Thymus (tissue), 14 donors: ENCODE results near the gene TEX53. TPM values are rescaled to one million over a fixed set of nuclear protein-coding genes. Genes with fewer than 3 reads are reported as not detected.

Source experiments
- DNase-seq, 9 donors: peaks; one replicate each; pipeline ENCODE4 v3.0.0-alpha.2; 2013; ENCODE audit warnings: low spot score in 9 of 9, low read depth in 6 of 9, missing footprints in 1 of 9
- H3K27ac ChIP-seq, 2 donors: one replicate each; pipeline ENCODE4 v1.5.1; 2013; ENCODE audit warnings: control low read depth in 1 of 2, low read depth in 1 of 2, low read length in 1 of 2, mild to moderate bottlenecking in 1 of 2, moderate library complexity in 1 of 2
- H3K27me3 ChIP-seq, 2 donors: one replicate each; pipeline ENCODE4 v1.5.1; 2013; ENCODE audit warnings: low read length in 1 of 2; ENCODE audit not compliant: control insufficient read depth in 2 of 2, insufficient read depth in 1 of 2
- H3K36me3 ChIP-seq, 2 donors: one replicate each; pipeline ENCODE4 v1.5.1; 2013; ENCODE audit warnings: low read length in 1 of 2, mild to moderate bottlenecking in 1 of 2, moderate library complexity in 1 of 2; ENCODE audit not compliant: control insufficient read depth in 2 of 2, insufficient read depth in 2 of 2
- H3K4me1 ChIP-seq, 2 donors: one replicate each; pipeline ENCODE4 v1.5.1; 2013; ENCODE audit warnings: low read length in 2 of 2; ENCODE audit not compliant: control insufficient read depth in 2 of 2, insufficient read depth in 2 of 2
- H3K4me3 ChIP-seq, 2 donors: one replicate each; pipeline ENCODE4 v1.5.1; 2013; ENCODE audit warnings: low read length in 2 of 2, control low read depth in 1 of 2, mild to moderate bottlenecking in 1 of 2
- H3K9me3 ChIP-seq, 2 donors: one replicate each; pipeline ENCODE4 v1.5.1; 2013; ENCODE audit warnings: low read length in 1 of 2, mild to moderate bottlenecking in 1 of 2; ENCODE audit not compliant: control insufficient read depth in 2 of 2, insufficient read depth in 1 of 2
- WGBS: extraction: QIAGEN DNeasy Blood & Tissue Kit; methylation state at CpG from one replicate; pipeline ENCODE4 v1.1.7; 2013; 5-methylcytosine and 5-hydroxymethylcytosine counted together
- long read RNA-seq, 10 donors: transcript quantifications; one replicate each; lab custom pipeline, GENCODE V29; 2026
- polyA plus RNA-seq: library from polyadenylated mRNA; stranded (reverse); fragments of 200-250 nt; gene quantifications from one replicate; pipeline ENCODE4 v1.2.3, GENCODE V29; 2013
- total RNA-seq: library from RNA; stranded (reverse); fragments of 120-200 nt; gene quantifications from one replicate; pipeline ENCODE4 v1.2.4, GENCODE V29; 2013
- donor health status: healthy.

TEX53 gene
- not detected for total RNA-seq
- not detected for polyA plus RNA-seq
- long read RNA-seq, donor 1 = 0 reads
- long read RNA-seq, donor 2 = 0 reads
- long read RNA-seq, donor 3 = 0 reads
- long read RNA-seq, donor 4 = 0 reads
- long read RNA-seq, donor 5 = 0 reads
- long read RNA-seq, donor 6 = 0 reads
- long read RNA-seq, donor 7 = 0 reads
- long read RNA-seq, donor 8 = 0 reads
- long read RNA-seq, donor 9 = 0 reads
- long read RNA-seq, donor 10 = 0 reads

GRCh38 chr9:114657705-114658104 lies at the start of gene TEX53:
TSS of gene TEX53 (minus strand) at chr9:114657805. CDS start at chr9:114657774, 31 bp downstream.
- Histone ChIP-seq H3K27me3 (peaks cover 0 to 3% of the 10 kb centered on the region in 2 donors), H3K27ac (no peak within 1 kb of the TSS), H3K4me1 (peaks cover 0 to 7% of the 10 kb centered on the region in 2 donors), H3K36me3 (no peaks in the 10 kb centered on the region), H3K4me3 (no peak within 1 kb of the TSS), H3K9me3 (no peaks in the 10 kb centered on the region)
- DNase-seq = no peak
- 99% methylated on average over 6 of the region's 6 CpGs for WGBS

DNA sequence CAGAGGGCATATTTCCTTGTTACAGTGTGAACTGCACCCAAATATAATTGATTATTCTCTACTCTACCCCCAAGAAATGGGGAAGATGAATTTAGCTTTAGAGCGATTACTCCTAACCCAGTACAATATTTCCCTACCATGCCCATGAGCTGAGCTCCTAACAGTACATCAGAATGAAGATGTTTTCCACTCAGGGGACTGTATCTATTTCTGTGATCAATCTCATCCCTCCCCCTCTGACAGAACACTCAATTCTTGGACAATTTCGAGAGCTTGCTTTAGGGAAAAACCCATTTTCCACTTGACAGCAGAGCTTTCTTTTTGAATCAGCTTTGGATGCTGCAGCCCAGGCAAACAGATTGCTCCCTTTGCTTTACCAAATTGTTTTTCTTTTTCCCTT lies 49.1 kb upstream of the TEX53 start:
- no peaks in the 10 kb centered on the region for H3K27me3 ChIP-seq
- H3K4me1 ChIP-seq = no peaks in the 10 kb centered on the region
- no peak overlapping the region for H3K4me3 ChIP-seq
- H3K27ac ChIP-seq = no peak overlapping the region
- no peaks in the 10 kb centered on the region for H3K36me3 ChIP-seq
- H3K9me3 ChIP-seq = no peaks in the 10 kb centered on the region
- DNase-seq = no peak
- WGBS = 92% methylated on average over 2 of the region's 2 CpGs

GRCh38 chr9:114701988-114702387 lies 44.4 kb upstream of the TEX53 start:
- no peak for DNase-seq
- H3K4me1 ChIP-seq = no peaks in the 10 kb centered on the region
- H3K4me3 ChIP-seq = no peak overlapping the region
- no peak overlapping the region for H3K27ac ChIP-seq
- no peaks in the 10 kb centered on the region for H3K27me3 ChIP-seq
- H3K9me3 ChIP-seq = no peaks in the 10 kb centered on the region
- H3K36me3 ChIP-seq = no peaks in the 10 kb centered on the region

- 95% methylated on average over 4 of the region's 4 CpGs for WGBS
- no peak for DNase-seq
- no peak overlapping the region for H3K27ac ChIP-seq
These were observed 40.3 kb upstream of the TEX53 start for GRCh38 chr9:114697951-114698351.

GRCh38 chr9:114696814-114697544 lies 39.4 kb upstream of the TEX53 start:
- H3K9me3 ChIP-seq = no peaks in the 10 kb centered on the region
- H3K27me3 ChIP-seq = no peaks in the 10 kb centered on the region
- no peaks in the 10 kb centered on the region for H3K36me3 ChIP-seq
- WGBS = 80% methylated on average over 7 of the region's 7 CpGs
- no peak overlapping the region for H3K4me3 ChIP-seq
- DNase-seq = no peak
- H3K27ac ChIP-seq = no peak overlapping the region
- H3K4me1 ChIP-seq = no peaks in the 10 kb centered on the region

More at GRCh38 chr9:114697951-114698351, 40.3 kb upstream of the TEX53 start:
- Histone ChIP-seq H3K36me3 (no peaks in the 10 kb centered on the region), H3K9me3 (no peaks in the 10 kb centered on the region), H3K4me3 (no peak overlapping the region), H3K4me1 (no peaks in the 10 kb centered on the region), H3K27me3 (no peaks in the 10 kb centered on the region)

- Histone ChIP-seq H3K4me3 (no peak overlapping the region), H3K27ac (no peak overlapping the region), H3K36me3 (no peaks in the 10 kb centered on the region), H3K27me3 (no peaks in the 10 kb centered on the region), H3K4me1 (no peaks in the 10 kb centered on the region), H3K9me3 (no peaks in the 10 kb centered on the region)
- DNase-seq = no peak
- 93% methylated on average over 2 of the region's 2 CpGs for WGBS
These were observed 38.3 kb upstream of the TEX53 start for GRCh38 chr9:114695948-114696347.

- H3K27me3 ChIP-seq = no peaks in the 10 kb centered on the region
- H3K27ac ChIP-seq = no peak overlapping the region
- WGBS = 96% methylated on average over 6 of the region's 6 CpGs
- no peak overlapping the region for H3K4me3 ChIP-seq
- DNase-seq = no peak
- H3K36me3 ChIP-seq = no peaks in the 10 kb centered on the region
- no peaks in the 10 kb centered on the region for H3K9me3 ChIP-seq
- H3K4me1 ChIP-seq = no peaks in the 10 kb centered on the region
These were observed 37.2 kb upstream of the TEX53 start for GRCh38 chr9:114694719-114695269.

DNA sequence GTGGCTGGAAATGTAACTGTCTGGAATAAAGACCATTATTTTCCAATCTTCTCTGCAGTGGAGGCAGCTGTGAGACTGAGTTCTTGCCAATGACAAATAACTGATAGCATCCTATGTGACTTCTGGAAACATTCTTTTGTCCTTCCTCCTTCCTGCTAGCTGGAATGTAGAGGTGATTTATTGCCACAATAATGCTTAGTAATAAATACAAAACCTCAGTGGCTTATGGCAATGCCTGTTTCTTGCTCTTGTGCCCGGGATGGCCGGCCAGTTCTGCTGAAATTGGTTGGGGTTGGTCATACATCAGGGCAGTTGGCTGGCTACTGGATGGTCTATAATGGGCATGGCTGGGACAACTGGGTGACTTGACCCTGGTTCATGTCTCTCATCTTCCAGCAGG lies 36.5 kb upstream of the TEX53 start:
- Histone ChIP-seq H3K9me3 (no peaks in the 10 kb centered on the region), H3K4me1 (no peaks in the 10 kb centered on the region), H3K36me3 (no peaks in the 10 kb centered on the region), H3K27me3 (no peaks in the 10 kb centered on the region), H3K27ac (no peak overlapping the region), H3K4me3 (no peak overlapping the region)
- no peak for DNase-seq
- WGBS = 90% methylated on average over 2 of the region's 2 CpGs

DNA sequence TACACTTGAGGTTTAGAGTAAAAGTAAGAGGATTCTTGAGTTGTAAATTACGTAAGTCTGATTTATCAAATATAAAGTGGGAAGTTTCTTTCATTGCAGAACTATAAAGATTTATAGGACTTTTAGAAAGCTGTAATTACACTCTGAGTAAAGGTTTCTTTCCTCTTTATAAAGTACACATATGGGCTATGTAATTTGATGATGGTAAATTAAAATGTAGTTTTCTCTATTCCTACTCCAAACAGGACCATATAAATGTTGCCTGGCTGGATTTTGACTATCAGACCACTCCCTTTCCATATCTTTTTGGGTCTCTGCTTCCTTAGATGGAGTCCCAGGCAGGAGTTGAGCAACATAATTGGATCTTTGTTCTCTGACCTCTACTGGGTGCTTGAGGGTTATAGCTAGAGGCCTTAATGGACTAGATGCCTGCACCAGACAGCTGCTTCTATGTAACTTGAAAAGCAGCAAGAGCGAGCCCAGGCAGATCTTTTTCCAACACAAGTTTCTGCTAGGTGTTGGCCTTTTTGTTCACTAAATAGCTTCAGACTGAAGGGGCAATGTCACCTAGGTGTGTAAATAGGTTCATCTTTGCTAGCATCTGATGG lies 35.7 kb upstream of the TEX53 start:
- Histone ChIP-seq H3K27me3 (no peaks in the 10 kb centered on the region), H3K4me3 (no peak overlapping the region), H3K36me3 (no peaks in the 10 kb centered on the region), H3K27ac (no peak overlapping the region), H3K4me1 (no peaks in the 10 kb centered on the region), H3K9me3 (no peaks in the 10 kb centered on the region)
- no peak for DNase-seq
- WGBS = 48% methylated on average over 2 of the region's 2 CpGs
